Natural killer cell (primary cell): ENCODE data around the gene PVR. TPM values are rescaled to one million over a fixed set of nuclear protein-coding genes. Genes with fewer than 3 reads are reported as not detected.
"Not testable (repeated sequence)": the region's sequence is repeated elsewhere in the genome, so short reads cannot be mapped to it uniquely, and the experiment has no call there.

Experiments used
- ATAC-seq, 3 donors: fragments of 150-1000 bp in 2 of 3; fragments of 200-7000 bp in 1 of 3; cut with Tn5 transposase; 1 replicate in 1 of 3; 2 replicates in 2 of 3; pipeline ENCODE4 v1.10.0; 2021; ENCODE audit warnings: mild to moderate bottlenecking in 2 of 3, moderate library complexity in 2 of 3
- DNase-seq, 2 donors: peaks; one replicate each; pipeline versions ENCODE4 v3.0.0 to v3.0.0-alpha.2; 2013 to 2021; ENCODE audit warnings: mixed read lengths in 1 of 2
- H3K27ac ChIP-seq: one replicate; pipeline ENCODE4 v1.5.1; 2013; ENCODE audit warnings: mild to moderate bottlenecking, low read length
- H3K27me3 ChIP-seq: one replicate; pipeline ENCODE4 v1.6.1; 2013; ENCODE audit warnings: low read length; ENCODE audit not compliant: control insufficient read depth, insufficient read depth
- H3K36me3 ChIP-seq: one replicate; pipeline ENCODE4 v1.6.1; 2013; ENCODE audit warnings: low read length; ENCODE audit not compliant: control insufficient read depth, insufficient read depth
- H3K4me1 ChIP-seq: one replicate; pipeline ENCODE4 v1.6.1; 2013; ENCODE audit warnings: low read length; ENCODE audit not compliant: control insufficient read depth, insufficient read depth
- H3K4me3 ChIP-seq: one replicate; pipeline ENCODE4 v1.5.1; 2013; ENCODE audit warnings: low read length
- H3K9me3 ChIP-seq: one replicate; pipeline ENCODE4 v1.6.1; 2013; ENCODE audit warnings: low read length; ENCODE audit not compliant: control insufficient read depth, insufficient read depth
- H3K27ac Mint-ChIP-seq, 2 donors: one replicate each; pipeline ENCODE4 v1.8.0; 2022; ENCODE audit warnings: mild to moderate bottlenecking in 2 of 2, mixed read lengths in 2 of 2, moderate library complexity in 1 of 2
- H3K27me3 Mint-ChIP-seq, 2 donors: one replicate each; pipeline ENCODE4 v1.8.0; 2022; ENCODE audit warnings: low read depth in 2 of 2, mixed read lengths in 2 of 2
- H3K36me3 Mint-ChIP-seq: one replicate; pipeline ENCODE4 v1.8.0; 2022; ENCODE audit warnings: mixed read lengths
- H3K4me1 Mint-ChIP-seq, 2 donors: one replicate each; pipeline ENCODE4 v1.8.0; 2022; ENCODE audit warnings: mixed read lengths in 2 of 2
- H3K4me3 Mint-ChIP-seq: one replicate; pipeline ENCODE4 v1.8.0; 2022; ENCODE audit warnings: mild to moderate bottlenecking, moderate library complexity, mixed read lengths
- H3K9me3 Mint-ChIP-seq, 2 donors: one replicate each; pipeline ENCODE4 v1.8.0; 2022; ENCODE audit warnings: mixed read lengths in 2 of 2
- CTCF ChIP-seq: fragments of 200-600 bp; IDR thresholded peaks from one replicate; pipeline ENCODE4 v1.8.0; 2022; ENCODE audit warnings: antibody characterized with exemption
- WGBS: methylation state at CpG from one replicate; pipeline ENCODE4 v1.1.7; 2013; ENCODE audit warnings: missing lambda C conversion rate; ENCODE audit not compliant: insufficient coverage; 5-methylcytosine and 5-hydroxymethylcytosine counted together
- intact Hi-C: fragments of 100-400 bp; cut with micrococcal nuclease; formaldehyde crosslinking; loops from one replicate; pipeline ENCODE4 v1.14.2; 2022
- total RNA-seq, 4 donors: library from RNA; stranded (reverse); fragments of 120-200 nt in 1 of 4; gene quantifications; one replicate each; pipeline versions ENCODE4 v1.2.3 to v1.2.4, GENCODE V29; 2013 to 2022

PVR gene
- total RNA-seq, 3 donors from 2014 or later (not counting 1 experiment from before 2014, with no cell fraction given): 6.6 to 12.6 (median 7.9) TPM

DNA sequence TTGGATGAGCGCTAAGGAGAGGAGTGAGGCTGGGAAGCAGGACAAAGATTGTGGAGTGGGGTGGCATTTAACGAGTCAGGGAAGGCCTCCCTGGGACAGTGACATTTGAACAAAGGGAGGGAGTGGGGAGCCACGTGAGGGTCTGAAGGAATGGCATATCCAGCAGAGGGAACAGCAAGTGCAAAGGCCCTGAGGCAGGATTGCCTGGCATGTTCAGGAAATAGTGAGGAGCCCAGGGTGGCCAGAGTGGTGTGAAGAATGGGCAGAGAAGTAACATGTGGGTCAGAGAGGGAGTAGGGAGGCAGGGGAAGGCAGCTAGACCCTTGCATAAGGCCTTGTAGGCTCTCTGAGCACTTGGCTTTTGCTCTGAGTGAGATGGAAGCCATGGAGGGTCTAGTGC lies 14.9 kb upstream of the PVR start:
- no peak overlapping the region for H3K27ac Mint-ChIP-seq
- no peaks in the 10 kb centered on the region for H3K9me3 Mint-ChIP-seq
- ATAC-seq (no peak), DNase-seq (no peak)
- H3K4me3 Mint-ChIP-seq: no peak overlapping the region
- no peak overlapping the region for H3K27ac ChIP-seq
- H3K4me3 ChIP-seq: no peak overlapping the region
- peaks cover 0 to 5% of the 10 kb centered on the region in 2 donors for H3K27me3 Mint-ChIP-seq
- no peaks in the 10 kb centered on the region for H3K4me1 ChIP-seq
- no peaks in the 10 kb centered on the region for H3K36me3 Mint-ChIP-seq
- no peaks in the 10 kb centered on the region for H3K36me3 ChIP-seq
- H3K9me3 ChIP-seq: no peaks in the 10 kb centered on the region
- 83% methylated on average over 3 of the region's 3 CpGs for WGBS
- H3K4me1 Mint-ChIP-seq: no peaks in the 10 kb centered on the region
- intact Hi-C loops: no loop called here
- no peaks in the 10 kb centered on the region for H3K27me3 ChIP-seq
- no peak for TF ChIP-seq CTCF

- intact Hi-C loops, H3K36me3 Mint-ChIP-seq, DNase-seq, ATAC-seq, H3K4me1 ChIP-seq, H3K9me3 Mint-ChIP-seq, H3K36me3 ChIP-seq, H3K27ac Mint-ChIP-seq, H3K4me3 ChIP-seq, H3K9me3 ChIP-seq, H3K27me3 ChIP-seq, H3K4me3 Mint-ChIP-seq, H3K27ac ChIP-seq, H3K4me1 Mint-ChIP-seq: not testable (repeated sequence)
- WGBS: 63% methylated on average over 7 of the region's 8 CpGs
- peaks cover 11 to 16% of the 10 kb centered on the region in 2 donors for H3K27me3 Mint-ChIP-seq
These were observed 12.1 kb upstream of the PVR start for GRCh38 chr19:44631611-44632010.

- H3K4me3 ChIP-seq, intact Hi-C loops, H3K4me1 ChIP-seq, H3K36me3 Mint-ChIP-seq, H3K9me3 ChIP-seq, H3K27ac Mint-ChIP-seq, H3K36me3 ChIP-seq, H3K27me3 ChIP-seq, H3K9me3 Mint-ChIP-seq, H3K4me1 Mint-ChIP-seq, H3K27ac ChIP-seq, ATAC-seq, DNase-seq, H3K4me3 Mint-ChIP-seq: not testable (repeated sequence)
- WGBS: 79% methylated on average over 5 of the region's 5 CpGs
- H3K27me3 Mint-ChIP-seq: peaks cover 13 to 16% of the 10 kb centered on the region in 2 donors
These were observed 9.7 kb upstream of the PVR start for GRCh38 chr19:44634058-44634457.

GRCh38 chr19:44634785-44635184 lies 8.9 kb upstream of the PVR start:
- H3K4me1 Mint-ChIP-seq: no peaks in the 10 kb centered on the region
- no peaks in the 10 kb centered on the region for H3K9me3 ChIP-seq
- H3K4me3 Mint-ChIP-seq: no peak overlapping the region
- no peaks in the 10 kb centered on the region for H3K36me3 ChIP-seq
- no peaks in the 10 kb centered on the region for H3K4me1 ChIP-seq
- ATAC-seq (no peak), DNase-seq (no peak)
- no peak overlapping the region for H3K27ac ChIP-seq
- no peak overlapping the region for H3K4me3 ChIP-seq
- no peak for TF ChIP-seq CTCF
- H3K27ac Mint-ChIP-seq: no peak overlapping the region
- H3K27me3 ChIP-seq: no peaks in the 10 kb centered on the region
- no peaks in the 10 kb centered on the region for H3K9me3 Mint-ChIP-seq
- intact Hi-C loops: no loop called here
- WGBS: 94% methylated on average over 2 of the region's 2 CpGs
- H3K27me3 Mint-ChIP-seq: peaks cover 13 to 16% of the 10 kb centered on the region in 2 donors
- no peaks in the 10 kb centered on the region for H3K36me3 Mint-ChIP-seq
